PC-3 (cell line): ENCODE results near the gene KCNK3. TPM values are rescaled to one million over a fixed set of nuclear protein-coding genes. Genes with fewer than 3 reads are reported as not detected.

ENCODE experiments used
- ATAC-seq: fragments of 200-7000 bp; cut with Tn5 transposase; 2 replicates; pipeline ENCODE4 v1.9.1; 2020; ENCODE audit warnings: mild to moderate bottlenecking, moderate library complexity
- BruUV-seq: library from RNA; stranded (reverse); fragments of 400-500 nt; replicated peaks from 2 replicates; lab custom pipeline; 2021; lab: Mats Ljungman, UMichigan
- CTCF ChIA-PET: fragments of 300-600 bp; sonication (Branson Sonifier 250); formaldehyde crosslinking; loops from one replicate; lab custom pipeline; 2022; ENCODE audit warnings: antibody characterized with exemption; lab: Charles Lee
- POLR2A ChIA-PET: fragments of 300-600 bp; sonication (Branson Sonifier 250); formaldehyde crosslinking; loops from one replicate; lab custom pipeline; 2022; ENCODE audit warnings: antibody characterized with exemption; ENCODE audit not compliant: unreplicated experiment; lab: Charles Lee
- DNase-seq: peaks from one replicate; pipeline ENCODE4 v3.0.0-alpha.2; 2015
- H2AFZ ChIP-seq: fragments of 300-600 bp; sonication (generic); 2 replicates; pipeline ENCODE4 v1.6.0; 2016; ENCODE audit warnings: antibody characterized with exemption, low read length
- H3F3A ChIP-seq: fragments of 300-600 bp; sonication (generic); one replicate; pipeline ENCODE4 v1.6.0; 2017; ENCODE audit warnings: antibody characterized with exemption, low read length, control low read depth, mild to moderate bottlenecking; ENCODE audit not compliant: unreplicated experiment
- H3K27ac ChIP-seq: fragments of 300-600 bp; sonication (generic); 2 replicates; pipeline ENCODE4 v1.5.1; 2016; ENCODE audit warnings: mild to moderate bottlenecking, low read length
- H3K27me3 ChIP-seq: fragments of 300-600 bp; sonication (generic); 2 replicates; pipeline ENCODE4 v1.6.1; 2016; ENCODE audit warnings: low read length, mixed read lengths
- H3K36me3 ChIP-seq: fragments of 300-600 bp; sonication (generic); 2 replicates; pipeline ENCODE4 v1.6.1; 2016; ENCODE audit warnings: low read depth, mixed run types, low read length, mixed read lengths
- H3K4me1 ChIP-seq: fragments of 300-600 bp; sonication (generic); 2 replicates; pipeline ENCODE4 v1.5.1; 2016; ENCODE audit warnings: low read length; ENCODE audit not compliant: insufficient read depth
- H3K4me2 ChIP-seq: fragments of 300-600 bp; sonication (generic); 2 replicates; pipeline ENCODE4 v1.6.0; 2016; ENCODE audit warnings: low read length
- H3K4me3 ChIP-seq: fragments of 300-600 bp; sonication (generic); 2 replicates; pipeline ENCODE4 v1.5.1; 2016; ENCODE audit warnings: mild to moderate bottlenecking, low read length, mixed read lengths
- H3K79me2 ChIP-seq: fragments of 300-600 bp; sonication (generic); 2 replicates; pipeline ENCODE4 v1.6.1; 2017; ENCODE audit warnings: low read length, mixed read lengths
- H3K9ac ChIP-seq: fragments of 300-600 bp; sonication (generic); 2 replicates; pipeline ENCODE4 v1.6.0; 2016; ENCODE audit warnings: mild to moderate bottlenecking, low read length
- H3K9me2 ChIP-seq: fragments of 300-600 bp; sonication (generic); replicated peaks from 2 replicates; pipeline ENCODE4 v1.6.1; 2016; ENCODE audit warnings: mixed run types, low read length, mixed read lengths
- H3K9me3 ChIP-seq: fragments of 300-600 bp; sonication (generic); 2 replicates; pipeline ENCODE4 v1.6.1; 2016; ENCODE audit warnings: low read length, mixed read lengths
- H4K20me1 ChIP-seq: fragments of 300-600 bp; sonication (generic); 2 replicates; pipeline ENCODE4 v1.6.1; 2016; ENCODE audit warnings: low read length, mixed read lengths
- CTCF ChIP-seq: fragments of 300-600 bp; sonication (generic); conservative IDR thresholded peaks from 2 replicates; pipeline ENCODE4 v1.5.1; 2017; ENCODE audit warnings: antibody characterized with exemption, low read depth, mild to moderate bottlenecking, low read length
- EZH2 ChIP-seq: fragments of 300-600 bp; sonication (generic); IDR thresholded peaks from one replicate; pipeline ENCODE4 v1.6.1; 2017; ENCODE audit warnings: antibody characterized with exemption, mild to moderate bottlenecking, low read length; ENCODE audit not compliant: unreplicated experiment
- EZH2phosphoT487 ChIP-seq: fragments of 300-600 bp; sonication (generic); IDR thresholded peaks from 2 replicates; pipeline ENCODE4 v1.6.1; 2018; ENCODE audit warnings: mild to moderate bottlenecking, antibody characterized with exemption, low read length, borderline replicate concordance
- intact Hi-C: fragments of 100-400 bp; cut with micrococcal nuclease; formaldehyde crosslinking; loops from 2 replicates; pipeline ENCODE4 v1.9.0; 2023
- total RNA-seq: library from RNA; depleted of rRNA; stranded (reverse); fragments of >200 nt; gene quantifications from 2 replicates; pipeline ENCODE4 v1.2.3, GENCODE V29; 2014

KCNK3 gene
- total RNA-seq, 1 experiment from 2014 or later = 0.04 TPM

GRCh38 chr2:26706616-26707473 is 14.3 kb downstream of the KCNK3 start:
- Histone ChIP-seq H3K4me3 (no peak overlapping the region), H3K9ac (no peak overlapping the region), H3K9me3 (no peaks in the 10 kb centered on the region), H3K36me3 (no peaks in the 10 kb centered on the region), H3K27ac (no peak overlapping the region), H4K20me1 (no peaks in the 10 kb centered on the region), H3K4me1 (peaks cover 6% of the 10 kb centered on the region; the same call in 1 of the 2 replicates), H3K79me2 (no peaks in the 10 kb centered on the region), H3K9me2 (no peaks in the 10 kb centered on the region), H2AFZ (no peak overlapping the region), H3K4me2 (no peak overlapping the region), H3F3A (no peaks in the 10 kb centered on the region), H3K27me3 (no peaks in the 10 kb centered on the region)
- ATAC-seq = no peak
- TF ChIP-seq EZH2phosphoT487 (no peak), CTCF (no peak)
- no peak for DNase-seq
- ChIA-PET CTCF (no interaction called here), POLR2A (no interaction called here)
- BruUV-seq = no TSS peak
- intact Hi-C loops = no loop called here

- no peak overlapping the region for H3K4me2 ChIP-seq
- intact Hi-C loops = no loop called here
- no peak for DNase-seq
- H3K9me2 ChIP-seq = no peaks in the 10 kb centered on the region
- H3K9ac ChIP-seq = no peak overlapping the region
- CTCF ChIA-PET = no interaction called here
- POLR2A ChIA-PET = no interaction called here
- H3K27me3 ChIP-seq = no peaks in the 10 kb centered on the region
- H2AFZ ChIP-seq = no peak overlapping the region
- BruUV-seq = no TSS peak
- H3K27ac ChIP-seq = no peak overlapping the region
- no peaks in the 10 kb centered on the region for H4K20me1 ChIP-seq
- peaks cover 6% of the 10 kb centered on the region; the same call in 1 of the 2 replicates for H3K4me1 ChIP-seq
- no peaks in the 10 kb centered on the region for H3K9me3 ChIP-seq
- no peak overlapping the region for H3K4me3 ChIP-seq
- no peak for ATAC-seq
- no peaks in the 10 kb centered on the region for H3K79me2 ChIP-seq
- TF ChIP-seq EZH2phosphoT487 (no peak), CTCF (no peak), EZH2 (no peak)
- no peaks in the 10 kb centered on the region for H3F3A ChIP-seq
- no peaks in the 10 kb centered on the region for H3K36me3 ChIP-seq
Observed at GRCh38 chr2:26707747-26708146, 15.2 kb downstream of the KCNK3 start.

- H3K79me2 ChIP-seq = no peaks in the 10 kb centered on the region
- H3K4me1 ChIP-seq = peaks cover 6% of the 10 kb centered on the region; the same call in 1 of the 2 replicates
- no peaks in the 10 kb centered on the region for H3K36me3 ChIP-seq
- DNase-seq (no peak), ATAC-seq (no peak)
- no peaks in the 10 kb centered on the region for H4K20me1 ChIP-seq
- no peaks in the 10 kb centered on the region for H3K27me3 ChIP-seq
- no peak overlapping the region for H3K4me2 ChIP-seq
- H3K9me2 ChIP-seq = no peaks in the 10 kb centered on the region
- CTCF ChIA-PET = no interaction called here
- TF ChIP-seq EZH2phosphoT487 = no peak
- no peak for TF ChIP-seq EZH2
- no peak for TF ChIP-seq CTCF
- intact Hi-C loops = no loop called here
- no peak overlapping the region for H3K9ac ChIP-seq
- no peaks in the 10 kb centered on the region for H3F3A ChIP-seq
- POLR2A ChIA-PET = no interaction called here
- no peak overlapping the region for H3K4me3 ChIP-seq
- no peak overlapping the region for H2AFZ ChIP-seq
- no TSS peak for BruUV-seq
- H3K27ac ChIP-seq = no peak overlapping the region
- H3K9me3 ChIP-seq = no peaks in the 10 kb centered on the region
Observed at GRCh38 chr2:26708457-26708856, 15.9 kb downstream of the KCNK3 start.
